PC-3 (cell line): Measurements from ENCODE around the gene DSG1.

ENCODE experiments used
- CTCF ChIP-seq: fragments of 300-600 bp; sonication (generic); conservative IDR thresholded peaks from 2 replicates; pipeline ENCODE4 v1.5.1; 2017; ENCODE audit warnings: antibody characterized with exemption, low read depth, mild to moderate bottlenecking, low read length
- EZH2 ChIP-seq: fragments of 300-600 bp; sonication (generic); IDR thresholded peaks from one replicate; pipeline ENCODE4 v1.6.1; 2017; ENCODE audit warnings: antibody characterized with exemption, mild to moderate bottlenecking, low read length; ENCODE audit not compliant: unreplicated experiment

GRCh38 chr18:31364190-31364589 is 46.2 kb downstream of the DSG1 start:
- no peak for TF ChIP-seq CTCF
- no peak for TF ChIP-seq EZH2
